ENCODE results near the gene MEAF6.

Gene MEAF6

DNA sequence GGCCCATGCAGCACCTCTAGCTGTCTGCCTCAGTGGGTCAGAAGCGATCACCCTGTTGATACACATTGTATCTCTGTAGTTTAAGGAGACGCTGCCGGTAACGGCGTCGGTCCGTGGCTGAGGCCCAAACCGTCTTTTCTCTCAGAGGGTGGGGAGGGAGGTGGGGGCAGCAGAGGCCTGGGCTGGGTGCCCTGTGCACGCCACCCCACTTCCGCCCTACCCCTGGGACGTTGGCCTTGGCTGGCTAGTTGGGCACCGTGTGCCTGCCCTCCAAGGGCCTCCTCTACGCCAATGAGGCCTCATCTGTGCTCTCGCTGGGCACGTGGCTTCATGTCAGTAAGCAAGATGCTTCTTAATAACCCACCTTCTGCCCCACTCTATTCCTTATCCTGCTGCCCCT is 30.8 kb downstream of the MEAF6 start:
- in situ Hi-C loops (cut with MboI; ENCODE audit: low pct_unique_long_range_greater_than_20kb, low sequenced_read_pairs, unreplicated experiment) = no loop called here
- no peak for DNase-seq (ENCODE audit: low spot score)
- TF ChIP-seq, protein P1, sequence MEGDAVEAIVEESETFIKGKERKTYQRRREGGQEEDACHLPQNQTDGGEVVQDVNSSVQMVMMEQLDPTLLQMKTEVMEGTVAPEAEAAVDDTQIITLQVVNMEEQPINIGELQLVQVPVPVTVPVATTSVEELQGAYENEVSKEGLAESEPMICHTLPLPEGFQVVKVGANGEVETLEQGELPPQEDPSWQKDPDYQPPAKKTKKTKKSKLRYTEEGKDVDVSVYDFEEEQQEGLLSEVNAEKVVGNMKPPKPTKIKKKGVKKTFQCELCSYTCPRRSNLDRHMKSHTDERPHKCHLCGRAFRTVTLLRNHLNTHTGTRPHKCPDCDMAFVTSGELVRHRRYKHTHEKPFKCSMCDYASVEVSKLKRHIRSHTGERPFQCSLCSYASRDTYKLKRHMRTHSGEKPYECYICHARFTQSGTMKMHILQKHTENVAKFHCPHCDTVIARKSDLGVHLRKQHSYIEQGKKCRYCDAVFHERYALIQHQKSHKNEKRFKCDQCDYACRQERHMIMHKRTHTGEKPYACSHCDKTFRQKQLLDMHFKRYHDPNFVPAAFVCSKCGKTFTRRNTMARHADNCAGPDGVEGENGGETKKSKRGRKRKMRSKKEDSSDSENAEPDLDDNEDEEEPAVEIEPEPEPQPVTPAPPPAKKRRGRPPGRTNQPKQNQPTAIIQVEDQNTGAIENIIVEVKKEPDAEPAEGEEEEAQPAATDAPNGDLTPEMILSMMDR (IDR thresholded peaks at IDR 0.05; ENCODE audit: extremely low read depth, insufficient read depth, missing control alignments) = no peak

DNA sequence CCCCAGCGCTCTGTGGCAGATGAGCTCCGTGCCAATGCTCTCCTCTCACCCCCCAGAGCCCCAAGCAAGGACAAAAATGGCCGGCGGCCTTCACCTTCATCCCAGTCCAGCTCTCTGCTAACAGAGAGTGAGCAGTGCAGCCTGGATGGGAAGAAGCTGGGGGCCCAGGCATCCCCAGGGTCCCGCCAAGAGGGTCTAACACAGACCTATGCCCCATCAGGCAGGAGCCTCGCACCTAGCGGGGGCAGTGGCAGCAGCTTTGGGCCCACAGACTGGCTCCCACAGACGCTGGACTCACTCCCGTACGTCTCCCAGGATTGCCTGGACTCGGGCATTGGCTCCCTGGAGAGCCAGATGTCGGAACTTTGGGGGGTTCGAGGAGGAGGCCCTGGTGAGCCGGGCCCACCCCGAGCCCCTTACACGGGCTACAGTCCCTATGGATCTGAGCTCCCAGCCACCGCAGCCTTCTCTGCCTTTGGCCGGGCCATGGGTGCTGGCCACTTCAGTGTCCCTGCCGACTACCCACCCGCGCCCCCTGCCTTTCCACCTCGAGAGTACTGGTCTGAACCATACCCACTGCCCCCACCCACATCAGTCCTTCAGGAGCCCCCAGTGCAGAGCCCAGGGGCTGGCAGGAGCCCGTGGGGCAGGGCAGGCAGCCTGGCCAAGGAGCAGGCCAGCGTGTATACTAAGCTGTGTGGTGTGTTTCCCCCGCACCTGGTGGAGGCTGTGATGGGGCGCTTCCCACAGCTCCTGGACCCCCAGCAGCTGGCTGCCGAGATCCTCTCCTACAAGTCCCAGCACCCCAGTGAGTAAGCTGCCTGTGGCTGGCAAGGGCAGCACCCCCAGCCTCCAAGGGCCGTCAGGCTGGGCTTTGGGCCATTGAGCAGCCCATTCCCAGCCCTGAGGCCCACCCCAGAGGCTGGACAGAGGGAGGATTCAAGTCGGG is 31.5 kb downstream of the MEAF6 start:
- in situ Hi-C loops (cut with MboI; ENCODE audit: low pct_unique_long_range_greater_than_20kb, low sequenced_read_pairs, unreplicated experiment) = no loop called here
- TF ChIP-seq, protein P1 (IDR thresholded peaks at IDR 0.05; ENCODE audit: extremely low read depth, insufficient read depth, missing control alignments) = no peak
- DNase-seq (ENCODE audit: low spot score) = no peak

DNA sequence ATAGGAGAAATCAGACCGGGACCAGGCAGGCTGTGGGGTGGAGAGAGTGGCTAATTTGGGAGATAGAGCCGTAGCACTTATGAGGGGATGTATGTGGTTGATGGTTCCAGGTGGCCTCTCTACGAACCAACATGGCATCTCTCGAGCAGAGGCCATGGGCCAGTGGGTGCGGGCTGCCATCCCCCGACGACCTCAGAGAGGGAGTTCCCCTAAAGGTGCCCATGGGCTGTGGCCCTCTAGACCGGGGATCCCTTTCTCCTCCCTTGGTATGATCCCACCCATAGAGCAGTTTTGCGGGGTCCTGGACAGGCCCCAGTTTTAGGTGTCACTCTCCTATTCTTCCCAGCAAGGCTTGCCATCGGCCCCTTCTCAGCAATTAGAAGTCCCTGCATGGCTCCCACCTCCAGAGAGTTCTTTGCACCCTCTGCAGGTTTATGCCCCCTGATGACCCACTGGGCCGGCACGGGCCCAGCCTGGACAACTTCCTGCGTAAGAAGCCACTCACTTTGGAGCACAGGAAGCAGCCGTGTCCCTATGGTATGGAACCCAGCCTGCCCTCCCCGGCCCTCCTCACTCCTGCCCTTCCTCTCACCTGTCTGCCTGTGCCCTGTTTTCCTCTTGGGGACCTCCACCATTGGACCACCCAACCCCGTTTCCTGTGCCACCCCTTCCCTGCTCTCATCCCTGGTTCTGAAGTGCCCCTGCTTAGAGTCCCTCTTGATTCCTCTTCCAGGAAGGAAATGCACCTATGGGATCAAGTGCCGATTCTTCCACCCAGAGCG is 32.4 kb downstream of the MEAF6 start:
- TF ChIP-seq, protein P1 (IDR thresholded peaks at IDR 0.05; ENCODE audit: extremely low read depth, insufficient read depth, missing control alignments) = no peak
- in situ Hi-C loops (cut with MboI; ENCODE audit: low pct_unique_long_range_greater_than_20kb, low sequenced_read_pairs, unreplicated experiment) = no loop called here

DNA sequence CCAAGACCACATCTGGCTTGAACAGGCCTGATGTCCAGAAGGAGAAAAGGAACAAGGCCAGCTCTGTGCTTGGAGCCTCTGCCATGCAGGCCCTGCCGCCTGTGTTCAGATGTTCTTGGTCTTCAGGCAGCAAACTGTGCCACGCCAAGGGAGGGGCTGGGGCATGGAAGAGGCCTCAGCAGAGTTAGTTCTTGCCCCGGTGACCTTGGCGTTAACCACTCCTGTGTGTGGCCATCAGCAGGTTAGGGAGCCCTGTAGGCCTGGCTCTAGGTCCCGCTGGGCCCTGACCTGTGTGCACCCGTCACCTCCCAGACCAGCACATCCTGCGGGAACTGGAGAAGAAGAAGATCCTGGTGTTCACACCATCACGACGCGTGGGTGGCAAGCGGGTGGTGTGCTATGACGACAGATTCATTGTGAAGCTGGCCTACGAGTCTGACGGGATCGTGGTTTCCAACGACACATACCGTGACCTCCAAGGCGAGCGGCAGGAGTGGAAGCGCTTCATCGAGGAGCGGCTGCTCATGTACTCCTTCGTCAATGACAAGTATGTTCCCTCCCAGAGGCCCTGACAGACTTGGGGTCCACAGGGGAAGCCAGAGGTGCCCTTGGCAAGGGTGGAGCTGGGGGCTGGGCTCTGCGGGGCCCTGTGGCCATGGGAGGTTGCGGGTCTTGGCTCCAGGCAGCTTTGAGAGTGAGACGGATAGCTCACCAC is 33.1 kb downstream of the MEAF6 start:
- in situ Hi-C loops (cut with MboI; ENCODE audit: low pct_unique_long_range_greater_than_20kb, low sequenced_read_pairs, unreplicated experiment) = no loop called here
- no peak for DNase-seq (ENCODE audit: low spot score)
- TF ChIP-seq, protein P1 (IDR thresholded peaks at IDR 0.05; ENCODE audit: extremely low read depth, insufficient read depth, missing control alignments) = no peak

More for the DNA sequence above, 32.4 kb downstream of the MEAF6 start:
- DNase-seq (ENCODE audit: low spot score) = no peak

DNA sequence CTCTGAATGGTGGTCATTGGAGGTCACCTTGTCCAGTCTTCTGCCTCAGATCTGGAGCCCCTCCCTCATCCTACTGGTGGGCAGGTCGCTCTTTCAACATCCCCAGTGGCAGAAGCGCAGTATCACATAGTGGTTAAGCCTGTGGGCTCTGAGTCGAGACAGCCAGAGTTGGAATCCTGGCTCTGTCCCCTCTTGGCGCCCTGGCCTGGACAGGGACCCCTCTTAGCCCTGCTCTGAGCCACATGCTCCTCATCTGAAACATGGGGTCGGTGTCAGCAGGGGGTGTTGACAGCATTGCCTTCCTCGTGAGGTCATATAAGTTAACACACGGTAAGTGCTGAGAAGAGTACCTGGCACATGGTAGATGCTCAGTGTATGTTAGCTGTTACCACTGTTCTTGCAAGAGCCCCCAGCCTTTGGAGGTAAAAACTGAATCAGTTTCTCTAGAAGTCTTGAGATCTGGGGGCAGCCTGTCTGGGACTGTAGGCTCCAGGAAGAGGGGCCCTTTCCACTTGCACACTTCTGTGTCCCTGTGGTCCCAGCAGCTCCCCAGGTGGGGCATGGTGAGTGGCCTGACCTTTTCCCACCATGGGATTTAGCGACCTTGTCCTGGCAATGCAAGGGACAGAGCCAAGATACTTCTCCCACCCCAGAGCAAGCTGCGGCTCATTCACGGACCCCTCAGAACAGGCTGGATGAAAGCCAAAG is 33.8 kb downstream of the MEAF6 start:
- TF ChIP-seq, protein P1 (IDR thresholded peaks at IDR 0.05; ENCODE audit: extremely low read depth, insufficient read depth, missing control alignments) = no peak
- no peak for DNase-seq (ENCODE audit: low spot score)
- in situ Hi-C loops (cut with MboI; ENCODE audit: low pct_unique_long_range_greater_than_20kb, low sequenced_read_pairs, unreplicated experiment) = no loop called here

DNA sequence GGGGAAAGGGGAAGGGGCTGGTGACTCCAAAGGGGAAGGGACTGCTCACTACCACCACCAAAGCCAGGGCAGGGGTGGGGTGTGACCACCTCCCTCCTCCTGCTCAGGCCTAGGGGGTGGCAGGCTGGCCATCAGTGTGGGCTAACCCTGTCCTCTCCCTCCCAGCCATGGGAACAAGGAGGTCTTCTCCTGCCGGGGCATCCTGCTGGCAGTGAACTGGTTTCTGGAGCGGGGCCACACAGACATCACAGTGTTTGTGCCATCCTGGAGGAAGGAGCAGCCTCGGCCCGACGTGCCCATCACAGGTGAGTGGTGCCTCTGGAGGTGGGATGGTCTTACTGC is 34.5 kb downstream of the MEAF6 start:
- TF ChIP-seq, protein P1 (IDR thresholded peaks at IDR 0.05; ENCODE audit: extremely low read depth, insufficient read depth, missing control alignments) = no peak
- DNase-seq (ENCODE audit: low spot score) = no peak
- in situ Hi-C loops (cut with MboI; ENCODE audit: low pct_unique_long_range_greater_than_20kb, low sequenced_read_pairs, unreplicated experiment) = no loop called here
